AG04449 (cell line): ENCODE data around the gene THEM5.

Source experiments
- CTCF ChIA-PET: fragments of 350-600 bp; formaldehyde crosslinking; extraction: SDS; loops from one replicate; lab custom pipeline; 2021; ENCODE audit warnings: antibody characterized with exemption; lab: Yijun Ruan, JAX
- POLR2A ChIA-PET: fragments of 400-600, 350-600 bp; formaldehyde crosslinking; extraction: SDS; loops from one replicate; lab custom pipeline; 2020; ENCODE audit warnings: antibody characterized with exemption, inconsistent platforms; lab: Yijun Ruan, JAX
- DNase-seq: peaks from one replicate; pipeline ENCODE4 v3.0.0-alpha.2; 2010; ENCODE audit warnings: low read depth, low spot score
- H3K4me3 ChIP-seq: 2 replicates; pipeline ENCODE4 v1.5.1; 2011; ENCODE audit warnings: low read depth, mild to moderate bottlenecking, control low read depth, low read length
- TF ChIP-seq, protein P1 (sequence below): IDR thresholded peaks from one replicate; pipeline ENCODE4 v1.5.1; 2011; ENCODE audit warnings: mild to moderate bottlenecking, moderate library complexity, low read length, control low read depth, inconsistent platforms; ENCODE audit not compliant: insufficient read depth; ENCODE audit errors: missing control alignments

The THEM5 gene

DNA sequence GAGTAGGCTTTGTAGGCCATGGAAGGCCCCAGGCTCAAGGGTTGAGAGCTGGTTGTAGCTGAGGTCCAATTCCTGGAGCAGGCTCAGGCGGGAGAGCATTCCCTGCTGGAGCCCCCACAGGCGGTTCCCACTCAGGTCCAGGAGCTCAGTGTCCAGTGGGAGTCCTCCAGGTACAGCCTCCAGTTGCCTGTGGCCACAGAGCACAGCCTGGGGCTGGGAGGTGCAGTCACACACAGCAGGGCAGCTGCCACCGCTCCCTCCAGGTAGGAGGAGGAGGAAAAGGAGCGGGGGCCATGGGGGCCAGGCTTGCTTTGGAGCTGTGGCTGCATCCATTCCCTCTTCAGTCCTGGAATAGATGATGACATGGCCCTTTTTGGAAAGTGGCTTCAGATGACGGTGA lies 51.1 kb downstream of the THEM5 start:
- no peak overlapping the region for H3K4me3 ChIP-seq
- POLR2A ChIA-PET = no interaction called here
- CTCF ChIA-PET = no interaction called here
- no peak for DNase-seq
- TF ChIP-seq, protein P1, sequence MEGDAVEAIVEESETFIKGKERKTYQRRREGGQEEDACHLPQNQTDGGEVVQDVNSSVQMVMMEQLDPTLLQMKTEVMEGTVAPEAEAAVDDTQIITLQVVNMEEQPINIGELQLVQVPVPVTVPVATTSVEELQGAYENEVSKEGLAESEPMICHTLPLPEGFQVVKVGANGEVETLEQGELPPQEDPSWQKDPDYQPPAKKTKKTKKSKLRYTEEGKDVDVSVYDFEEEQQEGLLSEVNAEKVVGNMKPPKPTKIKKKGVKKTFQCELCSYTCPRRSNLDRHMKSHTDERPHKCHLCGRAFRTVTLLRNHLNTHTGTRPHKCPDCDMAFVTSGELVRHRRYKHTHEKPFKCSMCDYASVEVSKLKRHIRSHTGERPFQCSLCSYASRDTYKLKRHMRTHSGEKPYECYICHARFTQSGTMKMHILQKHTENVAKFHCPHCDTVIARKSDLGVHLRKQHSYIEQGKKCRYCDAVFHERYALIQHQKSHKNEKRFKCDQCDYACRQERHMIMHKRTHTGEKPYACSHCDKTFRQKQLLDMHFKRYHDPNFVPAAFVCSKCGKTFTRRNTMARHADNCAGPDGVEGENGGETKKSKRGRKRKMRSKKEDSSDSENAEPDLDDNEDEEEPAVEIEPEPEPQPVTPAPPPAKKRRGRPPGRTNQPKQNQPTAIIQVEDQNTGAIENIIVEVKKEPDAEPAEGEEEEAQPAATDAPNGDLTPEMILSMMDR = no peak

DNA sequence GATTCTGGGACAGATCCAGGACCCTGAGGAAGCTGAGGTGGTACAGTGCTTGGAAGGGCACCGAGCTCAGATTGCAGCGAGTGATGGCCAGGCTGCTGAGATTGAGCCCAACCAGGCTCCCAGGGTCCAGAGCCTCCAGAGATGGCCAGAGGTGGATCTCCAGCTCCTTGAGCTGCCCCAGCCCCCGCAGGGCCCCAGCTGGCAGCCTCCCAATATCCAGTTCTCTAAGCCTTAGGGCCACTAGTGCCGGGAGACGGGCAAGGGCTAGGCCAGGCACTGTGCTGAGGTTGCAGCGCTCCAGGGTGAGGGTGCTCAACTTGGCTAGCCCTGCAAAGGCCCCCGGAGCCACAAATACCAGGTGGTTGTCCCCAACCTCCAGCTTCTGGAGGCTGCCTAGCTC lies 51.7 kb downstream of the THEM5 start:
- POLR2A ChIA-PET = no interaction called here
- TF ChIP-seq, protein P1 = no peak

DNA sequence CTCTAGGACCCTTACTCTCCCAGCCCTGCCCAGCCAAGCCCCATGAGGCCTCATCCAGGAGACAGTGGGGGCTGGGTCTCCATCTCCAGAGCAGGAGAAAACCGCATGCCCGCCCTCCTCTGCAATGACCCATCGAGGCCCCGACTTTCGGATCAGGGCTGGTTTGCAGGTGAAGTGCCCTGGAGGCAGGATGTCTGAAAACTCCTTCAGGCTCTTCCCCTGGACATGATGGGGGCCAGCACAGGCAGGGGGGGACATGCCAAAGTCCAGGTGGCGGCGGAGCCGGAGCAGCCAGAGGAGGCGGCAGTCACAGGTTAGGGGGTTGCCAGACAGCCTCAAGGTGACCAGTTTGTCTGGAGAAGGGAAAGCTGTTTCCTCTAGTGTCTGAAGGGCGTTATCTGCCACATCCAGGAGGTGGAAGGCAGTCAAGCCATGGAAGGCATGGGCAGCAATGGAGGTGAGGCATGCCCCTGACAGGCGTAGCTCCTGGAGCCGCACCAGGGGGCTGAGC lies 52.1 kb downstream of the THEM5 start:
- POLR2A ChIA-PET = no interaction called here
- no peak for DNase-seq
- no peak overlapping the region for H3K4me3 ChIP-seq
- TF ChIP-seq, protein P1 = no peak
- CTCF ChIA-PET = no interaction called here

More for the DNA sequence above, 51.7 kb downstream of the THEM5 start:
- CTCF ChIA-PET = no interaction called here
- H3K4me3 ChIP-seq = no peak overlapping the region
- DNase-seq = no peak

DNA sequence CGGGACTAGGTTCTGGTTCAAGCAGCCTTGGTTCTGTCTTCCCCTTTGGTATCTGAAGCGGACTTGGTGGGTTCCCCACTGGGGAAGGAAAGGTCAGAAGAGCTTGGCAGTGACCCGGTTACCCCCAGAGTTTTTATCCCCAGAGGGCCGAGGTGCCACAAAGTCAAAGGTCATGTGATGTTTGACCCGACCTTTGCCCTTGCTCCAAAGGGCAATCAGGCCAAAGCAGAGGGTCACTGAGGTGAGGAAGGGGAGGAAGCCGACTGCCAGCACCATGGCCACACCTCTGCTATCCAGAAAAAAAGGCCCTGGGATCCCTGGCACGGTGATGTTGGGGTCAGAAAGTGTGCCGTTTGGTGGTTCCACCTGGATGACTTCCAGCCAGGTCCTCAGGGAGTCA lies 52.7 kb downstream of the THEM5 start:
- no peak overlapping the region for H3K4me3 ChIP-seq
- no peak for DNase-seq
- CTCF ChIA-PET = no interaction called here
- TF ChIP-seq, protein P1 = no peak
- POLR2A ChIA-PET = no interaction called here

DNA sequence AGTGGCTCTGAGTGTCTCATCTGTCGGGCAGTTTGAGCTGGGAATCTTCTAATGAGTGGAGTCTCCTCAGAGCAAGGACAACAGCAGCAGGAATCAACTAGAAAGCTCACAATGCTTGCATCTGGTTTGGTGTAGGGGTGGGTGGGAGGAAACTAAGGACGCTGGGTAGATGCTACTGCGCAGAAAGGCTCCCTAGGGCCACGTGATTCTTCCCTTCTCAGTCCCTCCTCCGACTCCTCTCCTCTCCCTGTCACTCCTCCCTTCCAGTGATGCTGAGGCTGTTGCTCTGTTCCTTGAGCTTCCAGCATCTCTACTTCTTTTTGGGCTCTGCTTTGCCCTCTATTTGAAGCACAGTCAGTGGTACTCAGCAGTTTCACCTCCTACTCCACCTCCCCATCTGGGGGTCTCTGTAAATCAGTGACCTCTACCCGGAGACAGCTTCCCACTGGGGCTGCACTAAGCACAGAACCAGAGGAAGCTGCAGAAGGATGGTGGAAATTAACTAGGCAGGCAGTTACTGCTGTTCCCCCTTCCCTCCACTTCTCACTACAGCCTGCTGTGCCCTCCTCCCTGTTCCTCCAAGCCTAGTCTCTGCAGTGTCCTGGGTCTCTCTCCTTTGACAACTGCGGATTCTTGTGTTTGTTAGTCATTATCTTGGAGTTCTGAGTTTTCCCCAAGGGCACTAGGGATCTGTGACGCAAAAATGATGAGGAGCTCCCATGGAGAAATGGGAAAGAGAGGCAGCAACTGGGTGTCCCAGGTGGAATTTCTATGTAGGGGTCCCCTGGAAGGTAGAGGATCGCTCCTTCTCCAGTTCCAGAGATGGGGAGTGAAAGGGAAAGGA lies 54.1 kb downstream of the THEM5 start:
- TF ChIP-seq, protein P1 = no peak
- CTCF ChIA-PET = interaction anchor here (2.2 kb wide), 1 partner anchor 10 kb away, joined by 9 read pairs; the partner anchor contains the start of gene TDRKH
- POLR2A ChIA-PET = no interaction called here
- H3K4me3 ChIP-seq = no peak overlapping the region
- DNase-seq = no peak

DNA sequence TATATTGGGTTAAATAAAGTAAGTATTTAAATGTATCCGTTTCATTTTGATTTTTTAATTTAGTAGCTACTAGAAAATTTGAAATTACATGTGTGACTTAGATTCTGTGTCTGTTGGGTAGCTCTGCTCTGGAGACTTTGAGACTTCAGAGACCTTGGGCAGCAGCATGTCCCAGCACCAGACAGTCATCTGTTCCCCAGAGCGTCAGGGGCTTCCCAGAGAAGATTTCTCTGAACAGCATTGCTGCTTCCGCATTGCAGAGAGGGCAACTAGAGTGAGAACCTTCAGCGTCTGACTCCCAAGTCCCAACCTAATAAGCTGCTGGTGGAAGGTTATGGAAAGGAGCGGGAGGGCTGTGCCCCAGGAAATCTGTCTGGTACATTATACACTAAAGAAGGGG lies 54.9 kb downstream of the THEM5 start:
- TF ChIP-seq, protein P1 = no peak
- no peak for DNase-seq
- CTCF ChIA-PET = interaction anchor here (2.2 kb wide), 1 partner anchor 9 kb away, joined by 9 read pairs; the partner anchor contains the start of gene TDRKH
- POLR2A ChIA-PET = no interaction called here
- H3K4me3 ChIP-seq = no peak overlapping the region
